HCT116 (cell line): ENCODE data around the gene VMAC. TPM values are rescaled to one million over a fixed set of nuclear protein-coding genes. Genes with fewer than 3 reads are reported as not detected.
"Not testable (repeated sequence)": the region's sequence is repeated elsewhere in the genome, so short reads cannot be mapped to it uniquely, and the experiment has no call there.

ENCODE experiments used
- ATAC-seq: fragments of 200-7000 bp; cut with Tn5 transposase; 2 replicates; pipeline ENCODE4 v1.9.1; 2020; ENCODE audit warnings: mild to moderate bottlenecking, moderate library complexity
- BruUV-seq: library from RNA; stranded (reverse); fragments of 400-500 nt; replicated peaks from 2 replicates; lab custom pipeline; 2021; lab: Mats Ljungman, UMichigan
- CTCF ChIA-PET: fragments of 300-600 bp; sonication (Branson Sonifier 250); formaldehyde crosslinking; loops from one replicate; lab custom pipeline; 2021; ENCODE audit warnings: antibody characterized with exemption; lab: Charles Lee
- POLR2A ChIA-PET: fragments of 300-600, 350-600 bp; sonication (Branson Sonifier 250); formaldehyde crosslinking; loops from one replicate; lab custom pipeline; 2021; ENCODE audit warnings: antibody characterized with exemption; lab: Charles Lee
- RAD21 ChIA-PET, 2 experiments: fragments of 300-600 bp; sonication (Branson Sonifier 250); formaldehyde crosslinking; loops; one replicate each; lab custom pipeline; 2023; ENCODE audit warnings: low total read pairs in 2 of 2; ENCODE audit not compliant: uncharacterized antibody in 2 of 2, unreplicated experiment in 2 of 2, low non-redundant PET in 1 of 2; lab: Charles Lee
- DNase-seq: peaks from one replicate; pipeline ENCODE4 v3.0.0-alpha.2; 2010; ENCODE audit warnings: low read depth, low spot score
- H2AFZ ChIP-seq: fragments of 200-600 bp; shearing (Covaris generic), sonication (generic); 2 replicates; pipeline ENCODE4 v1.6.1; 2017; ENCODE audit warnings: low read depth, mixed run types, mixed read lengths, antibody characterized with exemption, low read length; ENCODE audit not compliant: poor library complexity, severe bottlenecking
- H3K27ac ChIP-seq: 2 replicates; pipeline ENCODE4 v1.5.1; 2012; ENCODE audit warnings: low read depth, low read length
- H3K27me3 ChIP-seq: fragments of 200-600 bp; sonication (generic); 2 replicates; pipeline ENCODE4 v1.6.1; 2016; ENCODE audit warnings: mixed run types, low read length, mixed read lengths; ENCODE audit not compliant: insufficient read depth
- H3K36me3 ChIP-seq, 2 experiments: fragments of 200-500 bp in 1 of 2; fragments of 200-600 bp in 1 of 2; sonication (Bioruptor generic) in 1 of 2; sonication (generic) in 1 of 2; 2 replicates each; pipeline versions ENCODE4 v1.5.1 to v1.6.1; 2014 to 2016; ENCODE audit warnings: low read length in 2 of 2, inconsistent platforms in 1 of 2, mixed read lengths in 1 of 2, mixed run types in 1 of 2; ENCODE audit not compliant: insufficient read depth in 2 of 2, control insufficient read depth in 1 of 2
- H3K4me1 ChIP-seq, 2 experiments: fragments of 200-600 bp in 1 of 2; sonication (generic) in 1 of 2; 2 replicates each; pipeline versions ENCODE4 v1.5.1 to v1.6.1; 2012 to 2017; ENCODE audit warnings: low read length in 2 of 2, inconsistent platforms in 1 of 2, mild to moderate bottlenecking in 1 of 2, mixed read lengths in 1 of 2, mixed run types in 1 of 2, moderate library complexity in 1 of 2; ENCODE audit not compliant: insufficient read depth in 2 of 2, control insufficient read depth in 1 of 2
- H3K4me2 ChIP-seq: fragments of 200-600 bp; sonication (generic); 2 replicates; pipeline ENCODE4 v1.6.1; 2017; ENCODE audit warnings: mixed run types, low read length, mixed read lengths
- H3K4me3 ChIP-seq, 2 experiments: fragments of 200-600 bp in 1 of 2; sonication (generic) in 1 of 2; replicated peaks in 1 of 2; 2 replicates each; pipeline ENCODE4 v1.5.1; 2011 to 2016; ENCODE audit warnings: low read length in 2 of 2, control low read depth in 1 of 2, low read depth in 1 of 2, mild to moderate bottlenecking in 1 of 2, mixed read lengths in 1 of 2, mixed run types in 1 of 2
- H3K79me2 ChIP-seq: fragments of 200-600 bp; sonication (generic); 2 replicates; pipeline ENCODE4 v1.6.1; 2017; ENCODE audit warnings: mild to moderate bottlenecking, mixed run types, low read length, moderate library complexity, mixed read lengths; ENCODE audit not compliant: insufficient read depth
- H3K9ac ChIP-seq: fragments of 200-600 bp; sonication (generic); 2 replicates; pipeline ENCODE4 v1.6.1; 2016; ENCODE audit warnings: low read length, mixed read lengths
- H3K9me2 ChIP-seq: fragments of 200-600 bp; sonication (generic), shearing (Covaris generic); 2 replicates; pipeline ENCODE4 v1.6.1; 2017; ENCODE audit warnings: mixed run types, mild to moderate bottlenecking, moderate library complexity; ENCODE audit not compliant: insufficient read depth
- H3K9me3 ChIP-seq, 2 experiments: fragments of 200-500 bp in 1 of 2; fragments of 200-600 bp in 1 of 2; sonication (Bioruptor generic) in 1 of 2; sonication (generic) in 1 of 2; 2 replicates each; pipeline ENCODE4 v1.6.1; 2014 to 2017; ENCODE audit warnings: low read length in 2 of 2, mixed read lengths in 2 of 2, inconsistent platforms in 1 of 2, low read depth in 1 of 2, mild to moderate bottlenecking in 1 of 2, mixed run types in 1 of 2, moderate library complexity in 1 of 2; ENCODE audit not compliant: control insufficient read depth in 1 of 2, insufficient read depth in 1 of 2
- H4K20me1 ChIP-seq: fragments of 200-600 bp; sonication (generic), shearing (Covaris generic); 2 replicates; pipeline ENCODE4 v1.6.1; 2017; ENCODE audit warnings: mixed run types, mild to moderate bottlenecking, moderate library complexity; ENCODE audit not compliant: insufficient read depth
- ATF3 ChIP-seq: IDR thresholded peaks from 2 replicates; pipeline ENCODE4 v1.6.1; 2012
- CBX3 ChIP-seq: IDR thresholded peaks from 2 replicates; pipeline ENCODE4 v1.6.1; 2012; ENCODE audit warnings: low read depth
- EGR1 ChIP-seq: IDR thresholded peaks from 2 replicates; pipeline ENCODE4 v1.6.1; 2012; ENCODE audit warnings: low read depth
- ELF1 ChIP-seq: IDR thresholded peaks from 2 replicates; pipeline ENCODE4 v1.6.1; 2012; ENCODE audit warnings: low read depth, borderline replicate concordance
- EZH2 ChIP-seq: fragments of 200-600 bp; sonication (generic); IDR thresholded peaks from 2 replicates; pipeline ENCODE4 v1.6.1; 2017; ENCODE audit warnings: antibody characterized with exemption, mixed run types
- FOSL1 ChIP-seq: IDR thresholded peaks from 2 replicates; pipeline ENCODE4 v1.6.1; 2012; ENCODE audit warnings: low read depth
- JUND ChIP-seq: IDR thresholded peaks from 2 replicates; pipeline ENCODE4 v1.6.1; 2012
- POLR2A ChIP-seq: IDR thresholded peaks from 2 replicates; pipeline ENCODE4 v1.7.0; 2011; ENCODE audit warnings: borderline replicate concordance; ENCODE audit not compliant: insufficient read depth, insufficient read length; ENCODE audit errors: extremely low read depth
- POLR2AphosphoS5 ChIP-seq: IDR thresholded peaks from 2 replicates; pipeline ENCODE4 v1.6.1; 2011; ENCODE audit warnings: mild to moderate bottlenecking, low read depth, low read length, moderate library complexity
- RAD21 ChIP-seq: IDR thresholded peaks from 2 replicates; pipeline ENCODE4 v1.6.1; 2012; ENCODE audit warnings: low read depth, mild to moderate bottlenecking
- SIN3A ChIP-seq: IDR thresholded peaks from 2 replicates; pipeline ENCODE4 v1.6.1; 2012; ENCODE audit warnings: low read depth
- SRF ChIP-seq: IDR thresholded peaks from 2 replicates; pipeline ENCODE4 v1.6.1; 2012; ENCODE audit warnings: low read depth
- TCF7L2 ChIP-seq: IDR thresholded peaks from 2 replicates; pipeline ENCODE4 v1.7.0; 2011; ENCODE audit warnings: borderline replicate concordance, inconsistent platforms; ENCODE audit not compliant: insufficient read depth, insufficient read length; ENCODE audit errors: extremely low read depth
- YY1 ChIP-seq: IDR thresholded peaks from 2 replicates; pipeline ENCODE4 v1.6.1; 2011; ENCODE audit warnings: low read length, low read depth, moderate library complexity, mild to moderate bottlenecking; ENCODE audit not compliant: insufficient replicate concordance; ENCODE audit errors: extremely low read depth
- ZFX ChIP-seq: fragments of 450-650 bp; IDR thresholded peaks from 2 replicates; pipeline ENCODE4 v1.6.1; 2017
- ZNF274 ChIP-seq: fragments of 200-500 bp; sonication (Bioruptor generic); IDR thresholded peaks from 2 replicates; pipeline ENCODE4 v1.6.1; 2014; ENCODE audit warnings: mild to moderate bottlenecking, low read depth, low read length, inconsistent platforms
- intact Hi-C: fragments of 100-400 bp; cut with micrococcal nuclease; formaldehyde crosslinking; loops from 2 replicates; pipeline ENCODE4 v1.10.0; 2022
- total RNA-seq: library from RNA; stranded (reverse); gene quantifications from one replicate; pipeline ENCODE4 v1.2.1, GENCODE V29; 2021; ENCODE audit not compliant: unreplicated experiment
- TF ChIP-seq, protein P1 (sequence below), 3 experiments: fragments of 200-600 bp in 1 of 3; sonication (generic) in 1 of 3; IDR thresholded peaks in 2 of 3; conservative IDR thresholded peaks in 1 of 3; 2 replicates each; pipeline ENCODE4 v1.5.1; 2012 to 2017; ENCODE audit warnings: low read depth in 2 of 3, low read length in 2 of 3, antibody characterized with exemption in 1 of 3, borderline replicate concordance in 1 of 3, control low read depth in 1 of 3, mild to moderate bottlenecking in 1 of 3, mixed read lengths in 1 of 3, mixed run types in 1 of 3, moderate library complexity in 1 of 3; ENCODE audit not compliant: insufficient read depth in 1 of 3
- TF ChIP-seq, protein P2 (sequence below): IDR thresholded peaks from 2 replicates; pipeline ENCODE4 v1.6.1; 2011; ENCODE audit warnings: mild to moderate bottlenecking, low read length, moderate library complexity; ENCODE audit not compliant: insufficient replicate concordance; ENCODE audit errors: extremely low read depth

VMAC gene
- total RNA-seq, 1 experiment from 2014 or later, result 2.1 TPM

- DNase-seq, H3K9me2 ChIP-seq, BruUV-seq, H3K27me3 ChIP-seq, H3K27ac ChIP-seq, H3K9ac ChIP-seq, H3K79me2 ChIP-seq, H2AFZ ChIP-seq, H3K9me3 ChIP-seq, intact Hi-C loops, H4K20me1 ChIP-seq, H3K36me3 ChIP-seq, CTCF ChIA-PET, H3K4me3 ChIP-seq, POLR2A ChIA-PET, RAD21 ChIA-PET: not testable (repeated sequence)
- Histone ChIP-seq H3K4me2 (peak overlapping the region; percentile 51), H3K4me1 (peaks cover 12 to 22% of the 10 kb centered on the region in 2 experiments)
- TF ChIP-seq SRF, result peak; percentile 91
- ATAC-seq, result peak; percentile 72
Measured at GRCh38 chr19:5874496-5874895, 30.2 kb upstream of the VMAC start.

DNA sequence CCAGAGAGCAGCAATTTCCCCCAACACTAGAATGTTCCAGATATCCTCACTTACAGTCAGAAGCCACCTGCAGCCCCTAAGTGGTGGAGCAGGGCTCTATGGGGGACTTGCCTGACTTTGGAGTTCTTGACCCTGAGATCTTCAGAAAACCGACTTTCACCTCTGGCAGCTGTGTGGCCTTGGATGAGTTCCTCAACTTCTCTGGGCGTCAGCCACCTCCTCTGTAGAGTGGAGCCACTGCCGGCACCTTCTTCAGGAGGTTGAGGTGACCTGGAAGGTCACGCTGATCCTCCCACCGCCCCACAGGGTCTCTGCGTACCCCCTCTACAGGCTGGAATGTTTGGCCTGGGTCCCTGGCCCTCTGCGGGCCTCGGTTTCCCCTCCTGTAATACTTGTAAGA, 27.2 kb upstream of the VMAC start:
- Histone ChIP-seq H3K9ac (no peak overlapping the region), H3K4me3 (no peak overlapping the region), H3K36me3 (no peaks in the 10 kb centered on the region), H3K27ac (no peak overlapping the region), H3K4me2 (no peak overlapping the region), H3K79me2 (no peaks in the 10 kb centered on the region), H3K4me1 (peaks cover 17 to 30% of the 10 kb centered on the region in 2 experiments), H3K27me3 (no peaks in the 10 kb centered on the region), H2AFZ (no peak overlapping the region), H3K9me3 (no peaks in the 10 kb centered on the region), H3K9me2 (no peaks in the 10 kb centered on the region), H4K20me1 (no peaks in the 10 kb centered on the region)
- DNase-seq (no peak), ATAC-seq (no peak)
- POLR2A ChIA-PET, result no interaction called here
- RAD21 ChIA-PET, result no interaction called here
- CTCF ChIA-PET, result no interaction called here
- no TSS peak for BruUV-seq
- intact Hi-C loops, result no loop called here
- TF ChIP-seq EGR1 (no peak), TCF7L2 (no peak), RAD21 (no peak), SRF (no peak), ZFX (no peak), ATF3 (no peak), POLR2A (no peak), CBX3 (no peak), POLR2AphosphoS5 (no peak), ZNF274 (no peak), SIN3A (no peak), ELF1 (no peak), JUND (no peak), FOSL1 (no peak), YY1 (no peak), EZH2 (no peak)
- TF ChIP-seq, protein P1, sequence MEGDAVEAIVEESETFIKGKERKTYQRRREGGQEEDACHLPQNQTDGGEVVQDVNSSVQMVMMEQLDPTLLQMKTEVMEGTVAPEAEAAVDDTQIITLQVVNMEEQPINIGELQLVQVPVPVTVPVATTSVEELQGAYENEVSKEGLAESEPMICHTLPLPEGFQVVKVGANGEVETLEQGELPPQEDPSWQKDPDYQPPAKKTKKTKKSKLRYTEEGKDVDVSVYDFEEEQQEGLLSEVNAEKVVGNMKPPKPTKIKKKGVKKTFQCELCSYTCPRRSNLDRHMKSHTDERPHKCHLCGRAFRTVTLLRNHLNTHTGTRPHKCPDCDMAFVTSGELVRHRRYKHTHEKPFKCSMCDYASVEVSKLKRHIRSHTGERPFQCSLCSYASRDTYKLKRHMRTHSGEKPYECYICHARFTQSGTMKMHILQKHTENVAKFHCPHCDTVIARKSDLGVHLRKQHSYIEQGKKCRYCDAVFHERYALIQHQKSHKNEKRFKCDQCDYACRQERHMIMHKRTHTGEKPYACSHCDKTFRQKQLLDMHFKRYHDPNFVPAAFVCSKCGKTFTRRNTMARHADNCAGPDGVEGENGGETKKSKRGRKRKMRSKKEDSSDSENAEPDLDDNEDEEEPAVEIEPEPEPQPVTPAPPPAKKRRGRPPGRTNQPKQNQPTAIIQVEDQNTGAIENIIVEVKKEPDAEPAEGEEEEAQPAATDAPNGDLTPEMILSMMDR (IDR thresholded peaks at IDR 0.05 in 2 of 3, conservative IDR thresholded peaks at IDR 0.05 in 1 of 3; ENCODE audit: borderline replicate concordance in 1 of 3, insufficient read depth in 1 of 3, low read depth in 2 of 3, low read length in 2 of 3), result no peak
- TF ChIP-seq, protein P2, sequence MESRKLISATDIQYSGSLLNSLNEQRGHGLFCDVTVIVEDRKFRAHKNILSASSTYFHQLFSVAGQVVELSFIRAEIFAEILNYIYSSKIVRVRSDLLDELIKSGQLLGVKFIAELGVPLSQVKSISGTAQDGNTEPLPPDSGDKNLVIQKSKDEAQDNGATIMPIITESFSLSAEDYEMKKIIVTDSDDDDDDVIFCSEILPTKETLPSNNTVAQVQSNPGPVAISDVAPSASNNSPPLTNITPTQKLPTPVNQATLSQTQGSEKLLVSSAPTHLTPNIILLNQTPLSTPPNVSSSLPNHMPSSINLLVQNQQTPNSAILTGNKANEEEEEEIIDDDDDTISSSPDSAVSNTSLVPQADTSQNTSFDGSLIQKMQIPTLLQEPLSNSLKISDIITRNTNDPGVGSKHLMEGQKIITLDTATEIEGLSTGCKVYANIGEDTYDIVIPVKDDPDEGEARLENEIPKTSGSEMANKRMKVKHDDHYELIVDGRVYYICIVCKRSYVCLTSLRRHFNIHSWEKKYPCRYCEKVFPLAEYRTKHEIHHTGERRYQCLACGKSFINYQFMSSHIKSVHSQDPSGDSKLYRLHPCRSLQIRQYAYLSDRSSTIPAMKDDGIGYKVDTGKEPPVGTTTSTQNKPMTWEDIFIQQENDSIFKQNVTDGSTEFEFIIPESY, result no peak
